Smooth muscle cell of the brain vasculature (primary cell): ENCODE results near the gene NECAB2.

Source experiments
- DNase-seq: peaks from one replicate; pipeline ENCODE4 v3.0.0-alpha.2; 2012; ENCODE audit warnings: low read depth, low spot score

NECAB2 gene

DNA sequence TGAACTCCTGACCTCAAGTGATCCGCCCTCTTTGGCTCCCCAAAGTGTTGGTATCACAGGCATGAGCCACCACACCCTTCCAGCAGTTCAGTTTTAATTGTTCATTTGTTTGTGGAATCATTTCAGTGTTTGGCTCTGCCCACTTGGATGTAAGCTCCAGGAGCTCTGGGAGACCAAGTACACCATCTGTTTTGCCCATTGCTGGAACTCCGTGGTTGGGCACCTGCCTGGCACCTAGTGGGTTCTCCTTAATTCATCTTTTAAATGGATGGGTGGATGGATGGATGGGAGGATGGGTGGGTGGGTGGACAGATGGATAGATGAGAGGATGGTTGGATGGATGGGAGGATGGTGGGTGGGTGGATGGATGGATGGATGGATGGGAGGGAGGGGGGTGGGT, 953 bp upstream of the NECAB2 start:
- no peak for DNase-seq

- DNase-seq = no peak
These were observed 335 bp downstream of the NECAB2 start for GRCh38 chr16:83968306-83968851.

DNA sequence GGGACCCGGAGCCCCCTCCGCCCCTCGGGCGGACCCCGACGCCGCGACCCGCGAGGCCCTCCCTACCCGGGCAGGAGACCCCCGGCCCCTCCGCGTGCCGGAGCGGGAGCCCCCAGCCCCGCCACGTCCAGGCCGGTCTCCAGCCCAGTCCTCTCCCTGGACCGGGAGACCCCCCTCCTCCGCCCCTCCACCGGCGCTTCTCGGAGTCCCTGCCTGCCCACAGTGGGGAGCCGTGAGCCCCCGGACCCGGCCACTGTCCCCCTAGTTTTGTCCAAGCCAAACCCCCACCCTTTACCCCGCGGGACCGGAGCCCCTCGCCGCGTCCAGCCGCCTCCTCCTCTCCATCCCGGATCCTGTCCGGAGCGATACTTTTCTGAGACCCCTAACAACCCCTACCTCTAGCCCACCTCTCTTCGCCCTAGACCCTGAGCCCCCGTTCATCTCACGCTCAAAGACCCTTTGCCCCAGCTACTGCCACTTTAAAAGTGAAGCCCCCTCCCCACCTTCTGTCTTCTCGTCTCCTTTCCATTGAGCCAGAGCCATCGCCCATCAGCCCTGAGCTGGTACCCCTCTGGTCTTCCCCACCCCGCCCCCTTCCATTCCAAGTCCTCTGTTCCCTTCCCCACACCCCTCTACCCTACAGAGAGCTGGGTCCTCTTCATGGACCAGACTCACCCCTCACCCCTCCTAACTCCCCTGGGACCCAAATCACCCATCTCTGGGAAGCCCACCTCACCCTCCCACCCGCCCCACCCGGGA, 1.0 kb downstream of the NECAB2 start:
- no peak for DNase-seq

DNA sequence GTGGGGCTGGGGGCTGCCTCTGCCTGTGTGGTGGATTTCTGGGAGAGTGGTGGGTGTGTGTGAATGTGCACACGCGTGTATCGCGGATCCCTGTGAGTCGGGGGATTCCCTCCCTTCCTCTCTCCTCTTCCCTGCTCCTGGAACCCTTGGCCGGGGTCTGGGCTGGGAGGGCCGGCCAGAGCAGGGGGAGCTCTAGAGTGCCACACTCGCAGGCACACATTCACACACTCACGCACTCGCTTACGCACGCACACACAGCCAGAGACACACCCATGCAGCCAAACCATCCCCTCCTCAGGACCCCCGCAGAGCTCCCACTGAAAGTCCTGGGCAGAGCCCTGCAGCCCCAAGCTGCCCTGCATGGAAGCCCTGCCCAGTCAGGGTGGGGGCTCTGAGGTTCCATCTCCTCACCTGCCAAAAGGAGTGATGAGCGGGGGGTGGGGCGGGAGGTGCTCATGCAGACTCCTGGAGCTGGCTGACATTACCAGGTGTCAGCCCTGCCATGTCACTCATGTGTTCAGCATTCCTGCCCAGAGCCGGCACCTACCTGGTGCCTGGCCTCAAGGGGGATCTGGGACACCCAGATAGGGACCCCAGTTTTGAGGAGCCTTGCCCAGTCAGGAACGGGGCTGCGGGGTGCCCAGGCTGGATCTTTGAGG, 1.9 kb downstream of the NECAB2 start:
- DNase-seq = no peak

DNA sequence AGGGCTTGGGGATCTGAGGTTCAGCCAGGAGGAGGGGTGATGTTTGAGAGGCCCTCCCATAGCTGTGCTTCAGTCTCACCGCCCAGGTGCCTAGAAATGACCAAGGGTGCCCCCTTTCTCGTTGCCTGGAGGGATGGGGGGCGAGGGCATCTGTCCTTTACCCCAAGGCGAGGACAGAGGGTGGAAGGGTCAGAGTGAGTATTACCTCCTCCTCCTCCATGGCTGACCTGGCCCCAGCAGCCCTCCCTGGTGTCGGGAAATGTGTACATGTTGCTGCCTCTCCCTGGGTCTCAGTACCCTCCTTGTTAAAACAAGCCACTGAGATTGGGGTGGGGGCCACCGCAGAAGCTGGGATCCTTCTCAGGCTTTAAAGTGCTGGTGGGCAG, 2.4 kb downstream of the NECAB2 start:
- no peak for DNase-seq

DNA sequence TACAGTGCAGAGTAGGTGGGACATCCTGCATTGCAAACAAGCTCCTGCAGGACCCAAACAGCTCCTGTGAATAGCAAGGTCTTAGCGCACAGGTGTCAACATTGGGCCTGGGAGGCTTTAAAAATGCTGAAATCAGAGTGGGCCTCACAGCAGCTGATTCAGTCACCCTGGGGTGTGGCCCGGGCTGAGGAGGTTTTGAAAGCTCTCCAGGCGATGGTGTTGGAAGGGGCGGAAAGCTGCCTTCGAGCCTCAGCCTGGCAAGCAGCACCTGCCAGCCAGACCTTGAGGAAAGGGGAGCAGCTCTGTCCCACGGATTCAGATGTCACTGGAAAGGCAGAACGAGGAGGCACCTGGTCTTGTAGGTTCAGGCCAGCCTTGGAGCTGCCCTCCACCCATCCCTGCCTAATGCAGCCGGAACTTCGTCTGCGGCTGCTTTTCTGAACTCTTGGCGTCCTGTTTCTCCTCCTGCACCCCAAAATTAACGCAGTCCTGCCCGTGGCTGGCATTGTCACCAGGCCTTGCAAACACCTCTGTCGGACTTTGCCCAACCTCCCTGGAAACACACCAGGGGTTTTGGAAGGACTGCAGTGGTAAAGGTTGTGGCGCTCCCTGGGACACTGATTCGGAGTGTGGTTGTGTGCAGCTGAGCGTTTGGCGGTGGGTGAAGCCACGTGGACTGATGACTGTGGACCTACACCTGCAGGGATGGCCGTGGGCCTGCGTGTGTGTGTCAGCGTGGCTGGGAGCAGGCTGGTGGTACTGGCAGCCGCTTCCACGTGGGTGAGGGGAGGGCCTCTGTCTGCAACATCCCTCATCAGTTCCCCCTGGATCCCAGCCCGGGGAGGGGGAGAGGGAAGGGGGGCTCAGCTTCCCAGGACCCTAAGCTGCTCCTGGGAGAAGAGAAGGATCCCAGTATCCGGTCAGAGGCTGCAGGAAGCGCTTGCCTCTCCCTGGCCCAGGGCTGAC, 3.4 kb downstream of the NECAB2 start:
- no peak for DNase-seq

GRCh38 chr16:83972256-83973008, 4.4 kb downstream of the NECAB2 start:
- DNase-seq = no peak

DNA sequence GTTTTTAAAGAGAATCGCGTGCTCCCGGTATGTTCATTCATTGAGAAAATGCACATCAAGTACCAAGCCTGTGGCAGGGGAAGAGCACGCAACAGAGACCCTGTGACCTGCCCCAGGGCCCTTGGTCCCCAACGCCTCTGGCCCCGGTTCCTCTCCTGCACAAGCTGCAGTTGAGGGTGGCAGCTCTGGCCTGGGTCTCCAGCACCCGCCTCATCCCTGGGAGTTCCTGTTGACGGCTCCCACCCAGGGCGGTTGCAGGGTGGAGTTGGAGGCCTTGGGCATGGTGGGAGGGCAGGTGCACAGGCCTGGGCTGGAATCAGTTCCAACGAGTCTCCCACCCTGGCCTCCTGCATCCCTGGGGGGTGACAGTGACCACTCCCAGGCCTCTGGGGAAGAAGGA, 5.0 kb downstream of the NECAB2 start:
- no peak for DNase-seq

GRCh38 chr16:83973581-83974385, 5.7 kb downstream of the NECAB2 start:
- no peak for DNase-seq

DNA sequence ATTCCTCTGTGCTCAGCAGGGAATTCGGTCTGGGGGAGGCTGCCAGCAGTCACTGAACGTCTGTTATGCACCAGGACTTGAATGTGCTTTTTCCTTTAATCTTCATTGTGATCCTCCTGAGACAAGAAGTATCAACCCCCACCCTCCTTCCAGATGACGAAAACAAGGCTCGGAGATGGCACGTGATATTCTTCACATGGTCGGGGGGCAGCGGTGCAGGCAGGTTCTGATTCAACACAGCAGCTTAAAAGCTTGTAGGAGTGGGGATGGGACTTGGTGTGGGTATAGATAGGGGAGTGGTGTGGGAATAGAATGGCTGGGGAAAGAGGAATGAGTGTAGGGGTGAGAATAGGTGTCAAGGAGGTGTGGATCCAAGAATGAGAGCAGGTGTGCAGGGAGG, 6.4 kb downstream of the NECAB2 start:
- DNase-seq = no peak

DNA sequence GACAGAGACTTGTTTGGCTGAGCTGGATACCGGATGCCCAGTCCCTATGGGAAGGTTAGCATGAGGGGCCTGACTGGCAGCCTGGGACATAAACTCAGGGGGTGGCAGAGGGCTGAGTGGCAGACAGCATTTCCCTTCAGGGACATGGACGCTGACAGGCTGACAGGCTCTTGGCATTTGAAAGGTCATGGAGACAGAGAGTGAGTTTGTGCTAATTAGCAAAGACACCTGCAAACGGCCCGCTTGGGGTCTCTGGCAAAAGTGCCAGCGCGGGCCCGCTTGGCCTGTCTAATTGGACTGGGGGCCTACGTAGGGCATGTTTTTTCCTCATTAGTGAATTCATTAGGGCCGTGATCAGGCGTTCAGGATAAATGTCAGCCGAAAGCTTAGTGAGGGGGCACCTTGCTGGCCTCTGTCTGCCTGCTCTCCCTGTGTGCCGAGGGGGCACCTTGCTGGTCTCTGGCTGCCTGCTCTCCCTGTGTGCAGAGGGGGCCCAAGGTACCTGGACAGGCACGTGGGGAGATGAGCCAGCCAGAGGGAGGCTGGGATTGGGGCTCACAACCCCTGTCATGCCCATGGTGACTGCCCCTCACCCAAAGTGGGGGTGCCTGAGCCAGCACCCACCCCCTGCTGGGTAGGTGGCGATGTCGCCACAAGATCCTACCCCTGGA, 7.7 kb downstream of the NECAB2 start:
- DNase-seq = no peak

GRCh38 chr16:83977056-83977815, 9.2 kb downstream of the NECAB2 start:
- DNase-seq = no peak

- DNase-seq = no peak
These were observed 10.4 kb downstream of the NECAB2 start for GRCh38 chr16:83978401-83978904.

DNA sequence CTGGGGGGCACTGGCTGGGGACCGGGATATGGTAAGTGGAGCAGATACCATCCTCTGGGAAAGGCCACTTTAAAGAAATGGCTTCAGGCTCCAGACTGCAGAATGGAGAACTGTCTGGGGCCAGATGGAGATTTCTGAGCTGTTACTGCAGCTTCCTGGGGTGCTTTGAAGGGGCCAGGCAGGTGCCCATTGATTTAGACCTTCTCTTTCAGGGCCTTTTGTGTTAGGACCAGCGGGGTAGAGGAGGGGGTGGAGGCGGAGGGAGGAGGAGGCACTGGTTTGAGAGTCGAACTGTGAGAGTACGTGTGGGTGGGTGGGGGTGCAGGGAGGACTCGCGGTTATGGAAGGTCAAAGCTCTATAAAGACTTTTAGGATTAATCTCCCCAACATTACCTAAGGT, 11.4 kb downstream of the NECAB2 start:
- no peak for DNase-seq

- DNase-seq = no peak
These were observed 12.8 kb downstream of the NECAB2 start for GRCh38 chr16:83980794-83981193.

- no peak for DNase-seq
These were observed 13.8 kb downstream of the NECAB2 start for GRCh38 chr16:83981799-83982198.

DNA sequence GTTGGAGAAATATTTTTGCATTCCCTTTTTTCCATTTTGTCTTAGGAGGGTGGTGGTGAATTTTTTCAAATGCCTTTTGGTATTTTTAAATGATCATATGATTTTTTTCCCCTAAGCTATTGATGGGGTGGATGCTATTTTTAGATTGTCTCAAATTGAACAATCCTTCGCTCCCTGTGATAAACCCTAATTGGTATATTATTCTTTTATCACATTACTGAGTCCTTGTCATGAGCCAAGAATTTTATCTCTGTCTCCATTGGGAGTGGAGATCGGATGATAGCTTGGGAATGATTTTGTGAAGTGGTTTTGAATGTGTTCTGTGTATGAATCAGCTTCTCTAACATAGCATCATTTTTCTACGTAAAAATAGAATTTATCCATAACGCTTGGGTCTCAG, 15.4 kb downstream of the NECAB2 start:
- no peak for DNase-seq

DNA sequence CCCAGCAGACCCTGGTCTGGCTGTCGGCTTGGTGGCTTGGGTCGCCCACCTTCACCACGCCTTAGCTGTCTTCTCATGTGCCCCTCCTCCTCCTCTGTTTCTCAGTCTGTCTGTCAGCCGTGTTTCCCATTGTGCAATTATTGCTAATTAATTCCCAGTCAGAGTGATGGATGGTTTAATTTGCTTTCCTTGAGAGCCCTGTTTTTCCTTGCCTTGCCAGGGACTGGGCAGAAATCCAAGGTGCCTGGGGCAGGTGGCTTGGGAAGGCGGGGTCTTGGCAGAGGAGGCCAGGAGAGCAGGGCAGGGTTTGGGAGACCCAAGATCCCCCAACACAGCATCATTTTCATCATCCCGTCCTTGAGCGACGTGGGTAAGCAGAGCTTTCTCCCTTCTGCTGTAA, 21.3 kb downstream of the NECAB2 start:
- no peak for DNase-seq

DNA sequence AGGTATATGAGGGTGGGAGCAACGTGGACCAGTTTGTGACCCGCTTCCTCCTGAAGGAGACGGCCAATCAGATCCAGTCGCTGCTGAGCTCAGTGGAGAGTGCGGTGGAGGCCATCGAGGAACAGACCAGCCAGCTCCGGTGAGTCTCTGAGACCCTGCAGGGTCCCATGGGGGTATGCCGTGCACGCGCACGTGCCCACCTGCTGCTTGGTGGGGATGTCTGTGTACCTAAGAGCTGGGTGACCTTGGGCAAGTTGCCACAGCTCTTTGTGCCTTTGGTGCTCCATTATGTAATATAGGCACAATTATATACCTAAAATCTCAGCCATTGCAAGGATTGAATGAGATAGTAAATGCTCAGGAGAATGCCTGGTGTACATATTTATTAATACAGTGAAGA, 22.4 kb downstream of the NECAB2 start:
- DNase-seq = no peak
